HG03159 (cell line): ENCODE data around the gene GRID1.

Experiments used
- ATAC-seq: cut with Tn5 transposase; IDR thresholded peaks from one replicate; pipeline ENCODE4 v1.9.1; 2021; ENCODE audit warnings: mild to moderate bottlenecking, moderate library complexity; ENCODE audit not compliant: unreplicated experiment

Gene GRID1

GRCh38 chr10:86316274-86316835, 50.2 kb downstream of the GRID1 start:
- ATAC-seq = no peak

GRCh38 chr10:86315549-86315942, 51.0 kb downstream of the GRID1 start:
- no peak for ATAC-seq

- ATAC-seq = no peak
These were observed 51.7 kb downstream of the GRID1 start for GRCh38 chr10:86314616-86315548.

GRCh38 chr10:86313621-86314041, 53.0 kb downstream of the GRID1 start:
- ATAC-seq = no peak

- no peak for ATAC-seq
These were observed 53.8 kb downstream of the GRID1 start for GRCh38 chr10:86312701-86313270.

- ATAC-seq = no peak
These were observed 54.7 kb downstream of the GRID1 start for GRCh38 chr10:86311906-86312305.

GRCh38 chr10:86311190-86311589, 55.4 kb downstream of the GRID1 start:
- ATAC-seq = no peak

GRCh38 chr10:86310702-86311101, 55.9 kb downstream of the GRID1 start:
- ATAC-seq = no peak

GRCh38 chr10:86310291-86310690, 56.3 kb downstream of the GRID1 start:
- no peak for ATAC-seq

GRCh38 chr10:86308056-86308455, 58.5 kb downstream of the GRID1 start:
- ATAC-seq = no peak

GRCh38 chr10:86306628-86307278, 59.8 kb downstream of the GRID1 start:
- no peak for ATAC-seq

- ATAC-seq = no peak
These were observed 61.1 kb downstream of the GRID1 start for GRCh38 chr10:86305521-86305920.

- ATAC-seq = no peak
These were observed 62.2 kb downstream of the GRID1 start for GRCh38 chr10:86304436-86304835.

- no peak for ATAC-seq
These were observed 63.0 kb downstream of the GRID1 start for GRCh38 chr10:86303626-86304025.

GRCh38 chr10:86301971-86302370, 64.6 kb downstream of the GRID1 start:
- ATAC-seq = no peak

GRCh38 chr10:86300931-86301830, 65.4 kb downstream of the GRID1 start:
- no peak for ATAC-seq

GRCh38 chr10:86300399-86300925, 66.1 kb downstream of the GRID1 start:
- no peak for ATAC-seq

GRCh38 chr10:86299562-86299961, 67.0 kb downstream of the GRID1 start:
- no peak for ATAC-seq

GRCh38 chr10:86298501-86299001, 68.0 kb downstream of the GRID1 start:
- no peak for ATAC-seq

GRCh38 chr10:86295791-86296190, 70.8 kb downstream of the GRID1 start:
- no peak for ATAC-seq
